ENCODE data around the gene LIPM. TPM values are rescaled to one million over a fixed set of nuclear protein-coding genes. Genes with fewer than 3 reads are reported as not detected.

Gene LIPM
- polyA plus RNA-seq, 2 of the 4 experiments (the other 2 are of a cell fraction), result not detected

DNA sequence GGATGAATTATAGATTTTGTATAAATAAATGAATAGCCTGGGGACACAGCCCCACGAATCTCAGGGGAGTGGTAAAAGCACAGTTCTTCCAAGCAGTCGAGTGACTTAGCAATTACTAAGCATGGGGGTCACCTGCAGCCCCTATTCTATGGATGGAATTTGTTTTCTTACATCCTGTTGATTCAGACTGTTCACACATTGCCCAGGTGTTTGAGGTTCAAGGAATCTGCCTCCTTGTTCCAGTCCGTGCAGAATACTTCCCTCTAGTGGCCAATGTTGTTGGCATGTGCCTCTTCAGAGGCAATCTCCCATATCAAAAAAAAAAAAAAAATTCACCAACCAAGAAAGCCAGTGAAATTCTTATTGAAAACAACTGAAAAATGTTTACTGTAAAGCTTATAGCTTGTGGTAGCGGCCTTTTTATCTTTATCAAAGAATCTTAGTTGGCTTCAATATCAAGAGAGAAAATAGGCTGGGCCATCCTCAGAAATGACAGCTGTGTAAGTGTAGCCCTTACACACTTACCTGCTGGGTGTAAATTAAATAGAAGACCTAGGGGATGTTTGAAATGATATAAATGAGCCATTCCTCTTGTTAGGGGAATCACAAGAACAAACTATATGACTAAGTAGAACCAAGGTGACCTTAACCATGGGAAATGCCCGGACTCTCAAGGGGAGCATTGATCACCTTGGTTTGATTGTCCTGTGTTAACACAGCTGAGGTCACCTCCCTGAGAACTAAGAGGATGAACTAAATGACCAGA is 7.8 kb downstream of the LIPM start:
- FAIRE-seq (no peak), ATAC-seq (peak; percentile 91 to 94), DNase-seq (ENCODE audit: low read depth in 1 of 2, low spot score in 1 of 2) (peak; percentile 31 to 79)
- ChIA-PET POLR2A (no interaction called here), CTCF (interaction anchor here (0.6 to 5.1 kb wide), 53 partner anchors 10 to 1085 kb away, joined by 3 to 45 read pairs (median 4); partner anchors contain the start of gene RNLS)
- H3K4me2 ChIP-seq, result peak overlapping the region; percentile 47
- TF ChIP-seq SMC3 (IDR thresholded peaks at IDR 0.05) (peak; percentile 79), HEYL (CRISPR knock-in tag; IDR thresholded peaks at IDR 0.05) (no peak), RAD21 (conservative IDR thresholded peaks at IDR 0.05 in 1 of 2, IDR thresholded peaks at IDR 0.05 in 1 of 2) (peak; percentile 71 to 74), GATA3 (IDR thresholded peaks at IDR 0.05; ENCODE audit: borderline replicate concordance) (no peak), SREBF2 (IDR thresholded peaks at IDR 0.05) (no peak)
- TF ChIP-seq, protein P1, sequence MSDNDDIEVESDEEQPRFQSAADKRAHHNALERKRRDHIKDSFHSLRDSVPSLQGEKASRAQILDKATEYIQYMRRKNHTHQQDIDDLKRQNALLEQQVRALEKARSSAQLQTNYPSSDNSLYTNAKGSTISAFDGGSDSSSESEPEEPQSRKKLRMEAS (IDR thresholded peaks at IDR 0.05), result 0 out of 2 replicates have a peak, but pooled peaks have one; percentile 38
- TF ChIP-seq, protein P2, sequence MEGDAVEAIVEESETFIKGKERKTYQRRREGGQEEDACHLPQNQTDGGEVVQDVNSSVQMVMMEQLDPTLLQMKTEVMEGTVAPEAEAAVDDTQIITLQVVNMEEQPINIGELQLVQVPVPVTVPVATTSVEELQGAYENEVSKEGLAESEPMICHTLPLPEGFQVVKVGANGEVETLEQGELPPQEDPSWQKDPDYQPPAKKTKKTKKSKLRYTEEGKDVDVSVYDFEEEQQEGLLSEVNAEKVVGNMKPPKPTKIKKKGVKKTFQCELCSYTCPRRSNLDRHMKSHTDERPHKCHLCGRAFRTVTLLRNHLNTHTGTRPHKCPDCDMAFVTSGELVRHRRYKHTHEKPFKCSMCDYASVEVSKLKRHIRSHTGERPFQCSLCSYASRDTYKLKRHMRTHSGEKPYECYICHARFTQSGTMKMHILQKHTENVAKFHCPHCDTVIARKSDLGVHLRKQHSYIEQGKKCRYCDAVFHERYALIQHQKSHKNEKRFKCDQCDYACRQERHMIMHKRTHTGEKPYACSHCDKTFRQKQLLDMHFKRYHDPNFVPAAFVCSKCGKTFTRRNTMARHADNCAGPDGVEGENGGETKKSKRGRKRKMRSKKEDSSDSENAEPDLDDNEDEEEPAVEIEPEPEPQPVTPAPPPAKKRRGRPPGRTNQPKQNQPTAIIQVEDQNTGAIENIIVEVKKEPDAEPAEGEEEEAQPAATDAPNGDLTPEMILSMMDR (IDR thresholded peaks at IDR 0.05), result peak; percentile 81
- H3K4me3 ChIP-seq, result no peak overlapping the region
- no peak overlapping the region for H3K27ac ChIP-seq
- H3K9me3 ChIP-seq, result no peaks in the 10 kb centered on the region
- H3K4me1 ChIP-seq, result peaks cover 9% of the 10 kb centered on the region; the same call in 2 of the 3 replicates
- WGBS (ENCODE audit: missing lambda C conversion rate), result 20% methylated on average over 5 of the region's 5 CpGs

DNA sequence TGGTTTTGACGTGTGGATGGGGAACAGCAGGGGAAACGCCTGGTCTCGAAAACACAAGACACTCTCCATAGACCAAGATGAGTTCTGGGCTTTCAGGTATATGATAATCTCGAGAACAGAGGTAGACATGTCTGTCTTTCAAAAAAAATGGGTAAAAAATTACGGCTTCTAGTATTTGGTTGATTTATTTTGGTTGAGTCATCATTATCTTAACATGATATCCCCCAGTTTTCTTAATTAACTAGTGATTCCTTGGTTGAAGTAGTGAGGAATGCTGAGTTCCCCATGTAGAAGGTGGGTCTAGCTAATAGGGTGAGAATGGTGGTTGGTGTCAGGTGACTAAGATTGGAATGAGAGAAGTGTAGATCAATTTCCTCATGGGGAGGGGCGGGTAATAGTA is 10.7 kb downstream of the LIPM start:
- Histone ChIP-seq H3K4me3 (no peak overlapping the region), H3K4me2 (no peak overlapping the region), H3K9me3 (no peaks in the 10 kb centered on the region), H3K4me1 (peaks cover 6% of the 10 kb centered on the region; the same call in 1 of the 3 replicates), H3K27ac (no peak overlapping the region)
- ChIA-PET POLR2A (no interaction called here), CTCF (interaction anchor here (0.8 to 1.2 kb wide), 4 partner anchors 10 to 248 kb away, joined by 3 to 6 read pairs (median 4); no protein-coding TSS in a partner anchor)
- DNase-seq (ENCODE audit: low read depth in 1 of 2, low spot score in 1 of 2) (no peak), ATAC-seq (no peak), FAIRE-seq (no peak)
- TF ChIP-seq MAFK (IDR thresholded peaks at IDR 0.05; ENCODE audit: partially characterized antibody) (peak; percentile 66), ZNF302 (CRISPR knock-in tag; IDR thresholded peaks at IDR 0.05) (no peak)
- WGBS (ENCODE audit: missing lambda C conversion rate), result 59% methylated on average over 6 of the region's 6 CpGs

DNA sequence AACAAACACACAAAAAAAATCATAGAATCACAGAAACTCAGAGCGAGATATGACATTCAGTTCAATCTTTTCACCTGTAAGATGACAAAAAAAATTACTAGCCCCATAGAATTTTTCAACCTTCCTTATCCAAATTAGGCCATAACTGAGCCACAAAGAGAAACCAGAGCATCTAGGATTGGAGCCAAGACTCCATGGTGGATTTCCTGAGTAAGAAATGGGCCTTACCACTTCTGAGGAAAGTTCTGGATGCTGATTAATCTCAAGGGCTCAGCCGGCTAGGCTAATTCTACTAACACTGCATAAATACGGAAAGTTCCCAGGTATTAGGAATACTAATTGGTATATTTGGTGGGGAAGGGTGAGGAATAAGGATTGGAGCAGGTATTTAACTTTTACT is 16.8 kb downstream of the LIPM start:
- H3K27ac ChIP-seq, result no peak overlapping the region
- no peak overlapping the region for H3K4me2 ChIP-seq
- POLR2A ChIA-PET, result no interaction called here
- H3K9me3 ChIP-seq, result no peaks in the 10 kb centered on the region
- ATAC-seq (no peak), DNase-seq (ENCODE audit: low read depth in 1 of 2, low spot score in 1 of 2) (no peak), FAIRE-seq (no peak)
- no peak overlapping the region for H3K4me3 ChIP-seq
- no peak for TF ChIP-seq SMC3 (IDR thresholded peaks at IDR 0.05)
- TF ChIP-seq MAFK (IDR thresholded peaks at IDR 0.05; ENCODE audit: partially characterized antibody), result no peak
- no peak for TF ChIP-seq ZFP36 (IDR thresholded peaks at IDR 0.05; ENCODE audit: borderline replicate concordance, partially characterized antibody)
- TF ChIP-seq EHMT2 (IDR thresholded peaks at IDR 0.05; ENCODE audit: low read depth), result no peak
- no peak for TF ChIP-seq ZC3H11A (IDR thresholded peaks at IDR 0.05)
- no peak for TF ChIP-seq KDM5A (IDR thresholded peaks at IDR 0.05)
- TF ChIP-seq, protein P2 (IDR thresholded peaks at IDR 0.05), result no peak
- no peak for TF ChIP-seq FOSL2 (IDR thresholded peaks at IDR 0.05)
- no peak for TF ChIP-seq FOSL2 (CRISPR knock-in tag; IDR thresholded peaks at IDR 0.05)
- peaks cover 7% of the 10 kb centered on the region; the same call in 2 of the 3 replicates for H3K4me1 ChIP-seq
- CTCF ChIA-PET, result interaction anchor here (0.6 to 1.8 kb wide), 3 partner anchors 7 to 16 kb away, joined by 3 to 9 read pairs (median 3); no protein-coding TSS in a partner anchor
- WGBS (ENCODE audit: missing lambda C conversion rate), result 93% methylated on average over 3 of the region's 3 CpGs
